GM19324 (cell line): Measurements from ENCODE around the gene UNC119.

Source experiments
- ATAC-seq: cut with Tn5 transposase; IDR thresholded peaks from one replicate; pipeline ENCODE4 v1.9.1; 2021; ENCODE audit warnings: mild to moderate bottlenecking, moderate library complexity; ENCODE audit not compliant: unreplicated experiment, low FRiP score

UNC119 gene

DNA sequence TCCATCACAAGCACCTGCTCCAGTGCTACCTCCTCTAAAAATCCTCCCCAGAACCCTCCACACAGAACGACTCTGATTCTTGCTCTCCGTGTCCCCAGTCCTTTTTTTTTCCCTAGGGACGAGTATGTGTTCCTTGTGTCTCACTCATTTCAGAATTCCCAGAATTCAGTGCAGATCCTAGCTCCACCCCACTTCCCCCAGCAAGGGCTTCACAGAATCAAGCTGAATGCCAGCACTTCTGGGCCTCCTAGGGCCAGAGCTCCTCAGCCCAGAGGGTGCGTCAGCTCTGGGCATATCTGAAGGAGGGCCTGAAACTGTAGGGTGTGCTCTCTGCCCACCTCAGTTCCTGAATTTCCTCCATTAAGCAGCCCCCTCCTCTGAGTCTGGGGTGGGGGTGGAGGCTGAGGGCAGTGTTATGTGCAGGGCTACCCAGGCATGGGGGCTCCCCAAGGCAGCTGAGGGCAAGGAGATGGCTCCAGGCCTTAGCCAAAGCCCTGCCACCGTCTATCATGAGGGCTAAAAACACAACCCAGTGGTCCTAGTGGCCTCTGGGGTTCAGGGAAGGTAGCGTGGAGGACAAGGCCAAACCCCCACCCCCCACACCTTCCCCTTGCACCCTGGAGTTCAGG lies 6.5 kb downstream of the UNC119 start:
- ATAC-seq: no peak

DNA sequence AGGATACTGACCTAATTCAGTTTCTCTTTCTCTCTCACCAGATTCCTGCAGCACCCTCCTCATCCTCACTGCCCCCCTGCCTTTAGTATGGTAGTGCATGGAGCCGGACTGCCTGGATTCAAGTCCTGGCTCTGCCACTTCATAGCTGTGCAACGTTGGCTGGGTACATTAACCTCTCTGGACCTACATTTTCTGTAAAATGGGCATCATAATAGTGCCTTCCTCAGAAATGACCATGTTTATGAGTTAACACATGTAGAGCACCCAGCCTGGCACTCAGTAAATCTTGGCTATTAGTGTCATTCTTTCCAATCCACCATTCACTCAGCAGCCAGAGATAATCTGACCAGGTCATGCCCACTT lies 7.3 kb downstream of the UNC119 start:
- no peak for ATAC-seq

DNA sequence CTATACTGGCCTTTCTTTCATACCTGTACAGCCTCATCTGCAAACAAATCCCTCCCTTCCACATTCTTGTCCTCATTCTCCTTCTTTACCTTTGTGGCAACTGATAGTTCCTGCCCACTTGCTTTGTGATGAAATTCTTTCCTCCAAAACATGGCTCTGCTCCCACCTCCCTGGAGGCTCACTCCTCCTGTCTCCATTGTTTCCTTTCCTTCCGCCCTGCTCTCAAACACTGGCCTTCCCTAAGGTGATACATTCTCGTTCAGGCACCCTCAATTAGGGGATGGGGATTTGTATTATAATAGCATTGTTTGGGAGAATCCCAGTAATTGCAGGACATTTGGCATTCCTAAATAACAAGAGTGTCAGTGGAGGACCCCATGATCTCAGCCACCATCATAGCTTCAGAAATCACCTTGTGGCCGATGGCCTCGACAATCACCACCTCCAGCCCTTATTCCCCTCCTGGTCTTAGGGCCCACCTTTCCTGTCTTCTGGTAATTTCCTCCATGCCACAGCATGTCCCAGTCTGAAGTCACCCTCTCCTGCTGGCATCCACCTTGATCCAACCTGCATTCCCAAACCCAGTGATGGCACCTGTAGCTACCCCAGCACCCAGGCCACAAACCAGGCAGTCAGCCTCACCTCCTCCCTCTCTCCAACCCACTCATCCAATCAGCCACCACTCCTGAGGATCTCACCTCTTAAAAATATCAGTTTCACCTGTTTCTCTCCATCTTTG lies 7.9 kb downstream of the UNC119 start:
- no peak for ATAC-seq

DNA sequence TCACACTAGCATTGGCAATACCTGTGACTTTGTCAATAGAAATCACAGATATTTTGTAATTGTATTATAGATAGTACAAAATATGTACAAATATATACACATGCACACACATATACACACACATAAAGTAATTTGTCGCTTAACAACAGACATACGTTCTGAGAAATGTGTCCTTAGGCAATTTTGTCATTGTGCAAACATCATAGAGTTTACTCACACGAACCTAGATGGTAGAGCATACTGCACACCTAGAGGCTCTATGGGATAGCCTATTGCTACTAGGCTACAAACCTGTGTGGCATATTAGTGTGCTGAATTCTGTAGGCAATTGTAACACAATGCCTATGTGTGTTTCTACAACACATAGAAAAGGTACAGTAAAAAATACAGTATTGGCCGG lies 11.0 kb downstream of the UNC119 start:
- ATAC-seq: no peak

DNA sequence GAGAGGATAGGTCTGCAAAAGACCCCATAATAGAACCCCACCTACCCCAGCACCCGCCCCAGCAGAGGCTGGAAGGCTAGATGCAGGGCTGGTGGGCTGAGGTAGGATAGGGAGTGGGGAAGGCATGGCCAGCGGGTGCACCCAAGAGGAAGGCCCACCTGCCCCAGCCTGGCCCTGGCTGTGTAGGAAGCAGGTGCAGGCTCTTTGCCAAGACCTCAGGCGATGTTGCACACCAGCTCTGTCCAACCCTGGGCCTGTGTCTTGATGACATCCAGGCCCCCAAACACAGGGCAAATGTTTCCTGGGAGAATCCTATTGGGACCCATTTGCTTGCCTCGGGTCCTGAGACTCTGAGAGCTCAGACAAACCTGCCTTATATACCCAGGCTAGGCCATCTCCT lies 12.2 kb downstream of the UNC119 start:
- no peak for ATAC-seq

DNA sequence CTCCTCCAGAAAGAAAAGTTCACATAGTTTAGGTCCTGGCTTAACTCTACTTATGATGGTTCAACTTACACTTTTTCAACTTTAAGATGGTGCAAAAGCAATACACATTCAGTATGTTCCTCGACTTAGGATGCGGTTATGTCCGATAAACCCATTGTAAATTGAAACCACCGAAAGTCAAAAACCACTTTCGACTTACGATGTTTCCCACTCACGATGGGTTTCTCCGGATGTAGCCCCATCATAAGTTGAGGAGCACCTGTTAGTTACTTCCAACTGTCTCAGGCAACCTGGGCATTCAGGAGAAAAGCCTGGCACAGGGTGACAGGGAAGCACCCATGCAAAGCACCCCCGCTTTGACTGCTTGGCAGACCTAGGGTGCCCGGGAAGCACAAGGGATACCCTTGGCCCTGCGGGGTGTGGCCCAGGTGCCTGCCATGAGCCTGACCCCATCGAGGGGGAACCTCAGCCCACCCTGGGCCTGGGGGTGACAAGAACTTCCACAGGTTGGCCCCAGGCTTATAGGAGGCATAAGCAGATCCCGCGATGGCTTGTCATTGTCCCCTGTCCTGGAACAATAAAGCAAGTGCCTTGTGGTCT lies 14.0 kb downstream of the UNC119 start:
- ATAC-seq: no peak

DNA sequence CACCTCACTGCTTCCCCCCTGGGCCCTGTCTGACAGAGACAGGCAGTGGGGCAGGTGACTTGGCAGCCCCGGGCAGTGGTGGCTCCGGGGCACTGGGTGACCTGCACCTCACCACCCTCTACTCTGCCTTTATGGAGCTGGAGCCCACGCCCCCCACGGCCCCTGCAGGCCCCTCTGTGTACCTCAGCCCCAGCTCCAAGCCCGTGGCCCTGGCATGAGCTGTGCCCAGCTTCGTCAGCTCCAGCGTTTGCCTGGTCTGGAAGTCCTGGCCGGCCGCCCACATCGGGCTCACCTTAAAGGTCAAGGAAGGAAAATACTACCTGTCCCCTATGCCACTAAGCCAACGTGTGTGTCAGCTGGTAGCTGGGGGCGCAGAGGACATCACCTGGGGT lies 15.2 kb downstream of the UNC119 start:
- ATAC-seq: no peak

DNA sequence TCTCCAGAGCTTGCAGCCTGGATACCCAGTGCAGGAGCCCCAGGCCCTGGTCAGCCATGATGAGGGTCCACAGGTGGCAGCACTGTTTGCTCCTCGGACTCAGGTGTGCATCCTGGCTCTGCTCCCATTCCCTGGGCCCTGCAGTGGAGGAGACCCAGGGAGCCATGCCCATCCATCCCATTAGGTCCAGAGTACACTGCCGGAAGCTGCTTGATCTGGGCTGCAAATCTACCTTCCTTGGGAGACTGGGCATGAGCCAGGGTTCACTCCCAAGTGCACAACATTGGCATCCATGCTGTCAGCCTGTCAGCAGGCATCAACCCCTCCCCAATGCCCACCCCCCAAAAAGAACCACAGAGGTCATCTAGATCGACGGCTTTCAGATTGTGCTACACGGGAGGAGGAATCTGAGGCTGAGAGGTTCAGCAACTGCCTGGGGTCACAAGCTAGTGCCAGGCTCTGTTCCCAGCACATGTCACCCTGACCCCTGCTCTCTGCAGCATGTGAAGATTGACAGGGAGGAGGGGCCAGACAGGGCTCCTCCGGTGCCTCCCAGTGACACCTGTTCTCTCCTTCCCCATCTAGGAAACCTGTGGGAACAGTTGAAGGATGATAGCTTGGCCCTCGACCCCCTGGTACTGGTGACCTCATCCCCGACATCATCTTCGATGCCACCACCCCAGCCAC lies 15.7 kb downstream of the UNC119 start:
- ATAC-seq: no peak

DNA sequence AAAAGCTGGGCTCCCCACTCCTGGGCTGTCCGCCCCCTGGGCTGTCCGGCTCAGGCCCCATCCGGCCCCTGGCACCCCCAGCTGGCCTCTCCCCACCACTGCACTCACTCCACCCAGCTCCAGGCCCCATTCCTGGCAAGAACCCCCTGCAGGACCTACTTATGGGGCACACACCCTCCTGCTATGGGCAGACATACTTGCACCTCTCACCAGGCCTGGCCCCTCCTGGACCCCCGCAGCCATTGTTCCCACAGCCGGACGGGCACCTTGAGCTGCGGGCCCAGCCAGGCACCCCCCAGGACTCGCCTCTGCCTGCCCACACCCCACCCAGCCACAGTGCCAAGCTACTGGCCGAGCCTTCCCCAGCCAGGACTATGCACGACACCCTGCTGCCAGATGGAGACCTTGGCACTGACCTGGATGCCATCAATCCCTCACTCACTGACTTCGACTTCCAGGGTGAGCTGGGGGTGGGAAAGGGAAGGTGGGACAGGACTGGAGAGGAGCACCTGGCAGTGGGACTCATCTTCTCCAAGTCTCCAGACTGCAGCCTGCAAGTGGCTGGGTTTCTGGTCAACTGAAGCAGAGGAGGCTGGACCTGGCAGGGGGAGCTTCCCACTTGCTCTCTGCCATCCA lies 17.6 kb downstream of the UNC119 start:
- ATAC-seq: no peak

DNA sequence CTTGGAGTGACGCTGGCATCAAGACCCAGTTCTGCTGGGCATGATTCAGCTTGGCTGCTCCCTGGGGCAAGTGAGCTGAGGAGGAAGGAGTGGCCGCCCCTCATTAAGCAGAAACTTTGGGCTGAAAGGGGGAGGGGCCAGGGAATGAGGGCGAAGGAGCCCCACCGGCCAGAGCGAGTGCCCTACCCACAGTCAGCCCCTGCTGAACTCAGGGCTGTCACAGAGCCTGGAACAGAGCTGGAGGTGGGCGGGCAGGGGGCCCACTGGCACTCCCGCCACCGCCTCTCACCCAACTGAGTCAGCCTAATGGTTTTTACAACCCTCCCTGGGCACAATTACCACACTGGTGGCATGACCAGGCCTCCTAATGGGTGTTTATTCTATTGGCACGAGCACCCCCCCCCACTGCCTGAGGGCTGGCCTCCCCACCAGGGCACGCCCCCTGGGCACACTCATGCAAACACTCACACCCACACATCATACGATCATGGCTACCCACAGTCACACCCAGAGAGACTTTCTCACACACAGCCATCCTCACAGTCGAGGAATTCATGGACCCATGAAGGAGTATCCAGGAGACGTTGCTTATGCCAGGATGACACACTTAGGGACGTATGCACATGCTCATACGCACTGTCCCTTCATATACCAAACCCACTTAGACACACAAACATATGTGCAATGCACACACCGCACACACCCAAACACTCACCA lies 19.2 kb downstream of the UNC119 start:
- ATAC-seq: no peak

DNA sequence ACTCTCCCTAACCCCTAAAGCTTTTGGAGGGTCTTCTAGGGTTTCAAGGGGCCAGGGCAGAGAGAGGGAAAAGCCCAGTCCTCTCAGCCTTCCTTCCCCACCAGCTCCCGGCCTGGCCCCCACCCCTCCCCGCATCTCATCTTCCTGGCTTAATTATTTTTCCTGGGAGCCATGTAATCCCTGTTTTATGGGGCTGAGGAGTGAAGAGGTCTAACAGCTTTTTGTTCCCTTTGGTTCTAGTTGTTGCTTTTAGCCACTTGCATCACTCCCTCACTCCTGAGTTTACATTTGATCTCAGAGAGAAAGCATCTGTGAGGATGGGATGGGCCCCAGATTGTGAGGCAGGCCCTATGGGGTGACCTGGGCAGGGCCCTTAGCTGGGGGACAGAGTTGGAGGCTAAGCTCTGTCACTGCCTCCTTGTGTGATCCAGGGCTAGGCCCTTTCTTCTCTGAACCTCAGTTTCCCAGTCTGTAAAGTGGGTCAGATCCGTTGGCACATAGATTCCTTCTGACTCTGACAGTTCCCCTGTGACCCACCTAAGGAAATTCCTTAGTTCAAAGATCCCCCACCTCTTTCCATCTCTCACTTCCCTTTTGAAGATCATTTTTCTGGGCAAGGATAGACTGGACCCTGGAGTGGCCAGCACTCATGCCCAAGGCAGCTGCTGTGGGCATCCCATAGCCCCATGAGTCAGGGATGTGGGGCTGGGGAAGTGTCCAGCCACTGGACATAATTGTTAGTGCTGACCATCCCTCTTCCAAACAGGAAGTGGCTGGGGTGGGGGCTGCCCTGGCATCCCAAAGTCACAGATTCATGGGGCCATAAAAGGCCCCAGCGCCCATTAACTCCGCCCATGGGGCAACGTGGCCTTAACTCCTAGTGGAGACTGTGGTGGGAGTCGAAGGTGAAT lies 20.1 kb downstream of the UNC119 start:
- no peak for ATAC-seq

DNA sequence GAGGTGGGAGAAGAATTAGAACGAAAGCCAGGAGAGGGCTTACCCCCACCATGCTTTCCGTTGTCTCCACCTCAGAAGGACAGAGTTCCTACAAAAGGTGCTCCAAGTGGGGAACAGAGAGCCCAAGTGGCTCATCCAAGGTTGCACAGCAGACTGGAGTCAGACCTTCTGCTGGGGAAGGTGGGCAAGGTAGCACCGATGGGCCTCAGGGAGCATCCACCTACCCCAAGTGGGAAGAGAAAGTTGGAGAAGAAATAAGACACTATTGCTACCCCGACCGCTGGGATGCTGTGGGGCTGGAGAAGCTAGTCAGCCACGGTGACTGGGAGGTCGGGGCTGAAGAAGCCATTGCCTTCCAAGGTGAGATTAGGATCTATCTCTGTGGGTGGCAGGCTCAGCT lies 21.5 kb downstream of the UNC119 start:
- ATAC-seq: no peak

DNA sequence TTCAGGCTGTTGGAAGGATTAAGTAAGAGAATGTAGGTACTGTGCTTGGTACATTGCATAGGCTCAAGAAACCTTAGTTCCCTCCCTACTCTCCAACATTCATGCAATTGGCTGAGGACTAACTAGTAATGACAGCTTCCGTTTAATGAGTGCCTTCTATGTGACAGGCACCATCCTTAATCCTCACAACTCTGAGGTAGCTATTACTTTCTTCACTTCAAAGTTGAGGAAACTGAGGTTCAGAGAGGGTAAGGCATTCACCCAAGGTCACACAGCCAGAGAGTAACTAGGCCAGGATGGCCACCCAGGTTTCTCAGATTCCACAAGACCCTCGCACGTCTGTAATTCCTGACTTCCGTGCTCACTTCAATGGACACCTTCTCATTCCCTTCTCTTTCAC lies 22.2 kb downstream of the UNC119 start:
- no peak for ATAC-seq

DNA sequence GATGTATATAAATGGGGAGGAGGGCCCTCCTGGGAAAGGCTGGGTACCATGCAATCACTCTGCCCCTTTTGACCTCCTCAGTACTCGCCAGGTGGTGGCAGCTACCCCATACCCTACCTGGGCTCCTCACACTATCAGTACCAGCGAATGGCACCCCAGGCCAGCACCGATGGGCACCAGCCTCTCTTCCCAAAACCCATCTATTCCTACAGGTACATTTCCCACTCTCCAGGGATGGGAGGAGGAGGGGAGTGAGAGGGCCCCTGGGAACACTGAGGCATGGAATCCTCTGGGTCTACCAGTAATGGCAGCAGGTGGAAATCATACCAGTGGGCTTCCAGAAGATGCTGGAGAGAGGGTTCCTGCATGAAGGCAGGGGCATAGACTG lies 23.4 kb downstream of the UNC119 start:
- no peak for ATAC-seq

DNA sequence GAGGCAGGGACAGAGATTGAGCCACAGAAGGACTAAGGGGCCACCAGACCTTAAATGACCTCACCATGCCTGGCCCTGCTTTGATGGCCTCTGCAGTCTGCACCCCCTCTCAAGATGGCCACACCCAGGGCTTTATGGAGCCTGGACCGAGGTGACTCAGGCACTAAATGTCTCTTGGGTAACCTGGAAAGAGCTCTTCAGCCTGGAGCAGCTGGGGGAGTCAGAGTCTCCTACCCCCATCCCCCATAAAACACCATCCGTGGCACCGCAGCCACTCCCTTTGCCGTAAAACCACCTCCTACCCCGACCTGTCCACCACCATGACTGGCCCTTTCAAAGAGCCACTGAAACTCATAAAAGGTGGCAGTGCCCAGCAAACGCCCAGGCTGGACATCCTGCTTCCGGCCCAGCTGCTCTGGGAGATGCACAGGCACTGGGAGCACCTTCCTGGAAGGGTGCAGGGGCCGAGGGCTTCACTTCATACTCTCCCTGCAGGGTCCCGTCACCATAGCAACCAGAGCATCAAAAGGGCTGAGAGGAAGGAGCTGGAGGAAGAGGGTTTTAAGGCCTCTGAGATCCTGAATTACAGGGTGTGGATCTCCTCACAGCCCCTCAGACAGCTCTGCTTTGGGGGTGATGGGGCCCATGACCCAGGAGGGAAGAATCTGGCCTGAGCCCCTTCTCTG lies 24.0 kb downstream of the UNC119 start:
- no peak for ATAC-seq

DNA sequence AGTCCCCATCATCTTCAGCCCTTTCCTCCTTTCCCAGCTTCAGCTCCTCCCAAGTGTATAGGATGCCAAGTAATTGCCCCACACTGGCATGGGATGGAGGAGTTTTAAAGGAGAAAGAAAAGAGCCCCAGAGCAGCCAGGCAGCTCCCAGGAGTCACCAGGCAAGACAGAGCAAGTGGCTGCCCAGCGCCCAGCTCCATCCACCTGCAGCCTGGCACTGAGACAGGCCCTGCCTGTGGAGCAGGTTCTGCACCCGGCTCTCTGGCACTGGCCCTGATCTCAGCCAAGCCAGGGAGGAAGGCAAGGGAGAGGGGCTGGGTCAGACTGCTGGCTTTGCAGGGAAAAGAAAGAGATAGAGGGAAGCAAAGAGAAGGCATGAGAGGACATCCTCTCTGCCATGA lies 24.6 kb downstream of the UNC119 start:
- no peak for ATAC-seq

DNA sequence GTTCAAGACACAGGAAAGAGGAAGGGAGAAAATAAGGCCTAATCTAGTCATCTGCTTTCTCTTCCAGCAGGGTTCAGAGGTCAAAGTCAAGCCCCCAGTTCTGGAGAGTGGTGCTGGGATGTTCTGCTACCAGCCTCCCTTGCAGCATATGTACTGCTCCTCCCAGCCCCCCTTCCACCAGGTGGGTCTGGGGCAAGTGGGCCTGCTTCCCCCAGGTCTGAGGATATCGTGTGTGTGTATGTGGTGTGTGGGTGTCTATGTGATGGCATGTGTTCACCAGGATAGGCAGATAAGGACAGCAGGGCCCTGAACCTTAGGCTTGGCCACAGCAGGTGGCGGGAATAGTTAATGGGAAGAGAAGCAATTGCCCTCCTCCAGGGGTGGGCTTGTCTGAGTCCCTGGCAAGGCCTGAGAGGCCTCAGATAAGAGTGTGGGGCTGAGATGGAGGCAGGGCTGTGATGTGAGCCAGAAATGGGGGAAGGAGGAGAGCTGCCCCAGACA lies 25.2 kb downstream of the UNC119 start:
- ATAC-seq: no peak

DNA sequence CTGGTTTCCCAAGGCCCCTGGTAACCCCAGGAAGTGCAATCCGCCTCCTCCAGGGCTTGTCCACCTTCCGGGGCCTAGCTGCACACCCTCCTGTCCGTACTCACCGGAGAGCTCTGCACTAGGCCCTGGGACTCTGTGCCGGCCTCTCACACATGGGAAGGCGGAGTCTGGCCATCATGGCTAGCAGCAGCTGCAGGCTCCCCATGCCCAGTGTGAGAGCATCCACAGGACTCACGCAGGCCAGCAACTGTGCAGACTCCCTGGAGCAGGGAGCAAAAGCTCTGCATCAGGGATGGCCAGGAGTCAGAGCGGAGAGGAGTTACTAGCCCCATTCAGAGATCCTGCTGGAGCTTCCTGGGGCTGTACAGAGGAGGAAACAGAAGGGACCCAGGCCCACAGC lies 26.0 kb downstream of the UNC119 start:
- ATAC-seq: no peak
